Stimulated activated CD4-positive, alpha-beta T cell treated with anti-CD3 and anti-CD28 coated beads, Interleukin-2, amount 100 ng/mL, for 48 hours (primary cell): ENCODE measurements around the gene NCKAP5.

Experiments
- DNase-seq, 2 donors: peaks; one replicate each; pipeline ENCODE4 v3.0.0-alpha.2; 2020

NCKAP5 gene

GRCh38 chr2:133573491-133574162 is 5.4 kb upstream of the NCKAP5 start:
- DNase-seq: no peak

DNA sequence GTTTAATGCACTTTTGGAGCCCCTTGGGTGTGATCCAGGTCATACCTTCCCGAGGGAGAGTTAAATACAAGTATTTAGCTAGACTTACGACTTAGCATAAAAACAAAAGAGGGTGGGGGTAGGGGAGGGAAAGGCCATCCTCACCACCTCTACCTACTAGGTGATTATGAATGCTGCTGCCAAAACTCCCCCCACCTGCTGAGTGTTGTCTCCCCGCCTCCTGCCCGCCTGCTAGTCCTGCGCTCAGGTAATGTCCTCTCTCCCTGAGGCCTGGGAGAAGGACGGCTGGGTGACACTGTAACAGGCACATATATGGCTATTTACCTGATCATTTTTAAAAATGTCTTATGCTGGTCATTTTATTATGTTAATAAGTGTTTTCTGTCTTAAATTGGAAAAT is 3.0 kb upstream of the NCKAP5 start:
- no peak for DNase-seq

DNA sequence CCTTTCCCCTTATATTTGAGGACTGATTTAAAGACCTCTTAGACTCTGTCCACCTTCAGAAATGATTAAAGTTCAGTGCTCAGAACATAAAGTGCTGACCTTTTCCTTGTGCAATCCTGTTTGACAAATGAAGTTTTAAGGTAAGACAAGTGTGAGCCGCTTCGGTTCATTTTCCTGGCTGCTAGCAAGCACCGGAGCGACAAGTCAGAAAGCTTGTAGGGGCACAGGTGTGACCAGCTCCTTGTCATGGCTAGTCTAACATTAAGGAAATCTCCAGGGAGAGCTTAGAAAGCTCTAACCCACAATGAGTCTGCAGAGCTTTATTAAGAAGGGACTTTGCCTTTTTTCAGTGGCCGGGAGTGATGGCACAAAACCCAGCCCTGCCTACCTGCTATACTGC is 2.3 kb upstream of the NCKAP5 start:
- DNase-seq: no peak

DNA sequence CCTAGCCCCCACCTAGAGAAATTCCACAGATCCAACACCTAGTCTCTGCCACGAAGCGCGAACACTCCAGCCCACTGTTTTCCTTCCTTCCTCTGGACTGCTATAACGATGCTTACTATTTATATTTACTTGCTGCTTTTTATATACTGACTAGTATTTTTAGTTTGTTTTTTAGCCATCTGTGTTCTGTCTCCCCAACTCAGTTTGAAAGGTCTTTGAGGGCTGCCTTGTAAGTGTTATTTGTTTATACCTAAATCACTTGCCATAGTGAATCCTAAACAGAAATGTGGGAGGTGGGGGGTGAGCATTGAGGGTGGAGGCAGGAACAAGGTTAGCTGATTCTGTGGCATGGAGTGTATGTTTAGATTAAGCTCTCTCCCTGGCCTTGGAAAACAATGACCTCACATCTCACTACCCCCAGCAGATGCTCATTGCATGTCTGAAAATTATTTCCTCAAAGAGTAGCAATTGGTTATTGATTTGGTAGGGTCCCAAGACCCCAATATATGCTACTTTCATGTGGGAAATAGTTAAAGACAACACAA is 1.1 kb upstream of the NCKAP5 start:
- DNase-seq: no peak

DNA sequence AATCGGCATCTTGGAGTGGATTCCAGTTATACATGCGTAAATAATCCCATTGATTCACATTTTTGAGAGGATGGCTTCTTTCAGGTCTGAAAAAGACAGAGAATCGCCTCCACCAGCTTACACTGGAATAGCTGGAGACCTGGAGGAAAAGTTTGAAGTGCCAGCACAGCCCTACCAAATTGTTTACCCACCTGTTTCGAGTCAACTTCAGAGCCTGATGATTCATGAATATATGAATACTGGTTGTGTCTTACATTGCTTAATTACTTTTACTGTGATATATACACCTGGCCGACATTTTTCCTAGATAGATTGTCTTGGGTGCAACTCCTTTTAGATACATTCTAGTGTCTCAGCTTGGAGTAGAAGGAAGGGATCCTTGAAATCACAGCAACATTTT is 335 bp upstream of the NCKAP5 start:
- DNase-seq: no peak

GRCh38 chr2:133562558-133562957 is 5.7 kb downstream of the NCKAP5 start:
- DNase-seq: no peak

GRCh38 chr2:133561045-133561852 is 7.0 kb downstream of the NCKAP5 start:
- no peak for DNase-seq

- DNase-seq: no peak
Measured at GRCh38 chr2:133557614-133558013, 10.6 kb downstream of the NCKAP5 start.

DNA sequence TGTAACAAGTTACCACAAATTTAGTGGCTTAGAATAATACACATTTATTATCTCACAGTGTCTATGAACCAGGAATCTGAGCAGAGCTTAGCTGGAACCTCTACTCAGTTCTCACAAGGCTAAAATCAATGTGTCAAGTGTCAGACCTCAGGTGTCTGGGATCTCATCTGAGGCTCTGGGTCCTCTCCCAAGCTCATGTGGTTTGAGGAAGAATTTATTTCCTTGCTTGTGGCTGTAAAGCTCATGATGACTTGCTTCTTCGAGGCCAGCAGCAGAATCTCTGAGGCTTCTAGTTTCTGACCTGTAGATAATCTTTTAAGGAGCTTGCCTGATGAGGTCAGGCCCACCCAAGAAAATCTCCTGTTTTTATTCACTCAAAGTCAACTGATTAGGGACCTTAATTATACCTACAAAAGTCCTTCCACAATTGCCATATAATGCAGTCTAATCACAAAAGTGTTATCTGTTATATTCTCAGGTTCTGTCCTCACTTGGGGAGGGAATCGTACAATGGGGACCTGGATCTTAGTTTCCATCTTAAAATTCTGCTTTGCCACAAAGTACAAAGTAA is 14.3 kb downstream of the NCKAP5 start:
- no peak for DNase-seq

- DNase-seq: no peak
Measured at GRCh38 chr2:133553251-133553650, 15.0 kb downstream of the NCKAP5 start.

DNA sequence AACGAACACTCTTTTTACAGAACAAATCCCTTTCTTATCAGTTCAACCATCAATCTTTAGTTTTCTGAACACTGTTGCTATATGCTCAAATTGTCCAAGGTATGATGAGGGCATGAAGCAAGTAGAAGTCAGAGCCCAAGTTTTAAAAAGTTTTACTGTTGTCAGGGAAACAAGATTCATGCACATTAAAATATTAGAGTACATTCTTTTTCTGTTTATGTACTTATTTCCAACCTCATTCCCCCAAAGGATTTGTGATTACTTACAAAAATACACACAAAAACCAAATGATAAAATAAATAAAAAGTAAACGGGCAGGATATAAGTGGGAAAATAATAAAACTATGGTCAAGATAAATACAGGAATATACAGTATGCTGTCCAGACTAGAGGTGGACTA is 15.4 kb downstream of the NCKAP5 start:
- no peak for DNase-seq

GRCh38 chr2:133541797-133542196 is 26.5 kb downstream of the NCKAP5 start:
- no peak for DNase-seq

DNA sequence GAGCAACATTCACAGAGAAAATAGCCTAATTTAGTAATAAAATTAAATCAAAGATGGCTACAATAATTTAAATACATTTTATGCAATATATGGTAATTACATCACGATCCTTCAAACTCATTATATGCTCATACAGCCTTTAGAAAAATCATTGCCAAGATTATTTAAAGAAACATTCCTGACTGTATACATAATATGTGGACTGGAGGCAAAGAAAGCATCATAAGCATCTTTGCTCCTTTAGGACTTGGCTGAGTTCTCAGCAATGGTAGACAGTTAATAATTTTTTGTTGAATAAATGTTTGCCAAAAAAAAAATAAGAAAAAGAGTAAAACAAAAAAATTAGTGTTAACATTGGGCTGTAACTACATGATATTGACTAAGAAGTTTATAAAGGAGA is 26.9 kb downstream of the NCKAP5 start:
- DNase-seq: no peak

- no peak for DNase-seq
Measured at GRCh38 chr2:133532919-133533318, 35.3 kb downstream of the NCKAP5 start.

- no peak for DNase-seq
Measured at GRCh38 chr2:133531382-133531781, 36.9 kb downstream of the NCKAP5 start.

- no peak for DNase-seq
Measured at GRCh38 chr2:133530645-133531044, 37.6 kb downstream of the NCKAP5 start.

- no peak for DNase-seq
Measured at GRCh38 chr2:133526530-133527300, 41.5 kb downstream of the NCKAP5 start.

GRCh38 chr2:133525613-133526529 is 42.4 kb downstream of the NCKAP5 start:
- no peak for DNase-seq

- no peak for DNase-seq
Measured at GRCh38 chr2:133525090-133525489, 43.2 kb downstream of the NCKAP5 start.

DNA sequence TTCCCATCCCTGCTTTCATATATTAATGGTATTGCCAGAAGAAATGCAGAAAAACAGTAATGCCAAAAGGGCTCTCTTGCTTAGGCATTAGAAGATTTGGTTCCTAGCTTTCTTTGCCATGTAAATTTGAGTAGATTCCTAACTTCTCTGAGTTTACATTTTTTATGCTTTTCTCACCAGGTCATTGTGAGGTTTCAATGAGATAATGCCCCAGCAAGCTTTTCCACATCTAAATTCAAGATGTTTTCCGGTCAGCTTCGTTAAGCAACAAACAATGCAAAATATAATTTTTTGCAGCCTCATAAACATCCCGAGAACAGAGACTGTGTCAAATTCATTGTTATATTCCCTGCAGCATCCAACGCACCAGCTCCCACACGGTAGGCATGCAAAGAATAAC is 44.9 kb downstream of the NCKAP5 start:
- DNase-seq: no peak

DNA sequence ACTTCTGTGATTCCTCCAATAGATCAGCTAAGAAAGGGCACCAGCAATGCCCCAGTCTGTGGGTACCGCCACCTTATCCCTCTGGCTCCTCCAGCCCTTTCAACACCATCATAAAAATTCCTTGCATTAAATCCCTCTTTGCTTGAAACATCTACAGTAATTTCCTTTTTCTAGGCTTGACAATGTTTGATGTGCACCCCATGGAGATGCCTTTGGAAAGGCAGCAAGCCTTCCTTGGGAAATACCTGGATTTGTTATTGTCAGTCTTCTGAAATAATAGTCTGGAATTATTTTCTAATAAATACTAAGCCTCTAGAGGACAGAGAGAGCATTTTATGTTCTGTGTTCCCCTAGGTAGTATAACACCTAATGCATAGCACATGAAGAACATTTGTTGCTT is 46.1 kb downstream of the NCKAP5 start:
- no peak for DNase-seq

DNA sequence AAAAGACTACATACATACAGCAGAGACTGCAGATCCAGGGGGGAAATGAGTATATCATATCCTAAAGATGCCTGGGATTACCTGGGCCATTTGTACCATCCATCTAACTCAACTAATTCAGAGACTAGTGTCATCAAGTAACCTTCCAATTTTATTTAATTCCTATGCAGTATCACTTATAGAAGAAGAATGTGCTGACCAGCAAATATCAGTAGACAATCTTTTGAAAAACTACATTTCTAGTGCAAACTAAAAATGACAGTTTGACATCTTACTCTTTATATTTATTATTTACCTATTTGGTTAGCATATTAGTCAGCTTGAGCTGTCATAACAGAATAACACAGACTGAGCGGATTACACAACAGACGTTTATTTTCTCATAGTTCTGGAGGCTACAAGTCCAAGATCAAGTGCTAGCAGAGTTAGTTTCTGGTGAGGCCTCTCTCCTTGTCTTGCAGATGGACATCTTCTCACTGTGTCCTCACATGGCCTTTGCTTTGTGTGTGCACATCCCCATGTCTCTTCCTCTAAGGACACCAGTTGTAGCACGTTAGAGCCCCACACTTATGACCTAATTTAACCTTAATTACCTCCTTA is 47.0 kb downstream of the NCKAP5 start:
- no peak for DNase-seq
